CD4-positive, alpha-beta T cell treated with Interleukin-17A for 4 hours (primary cell): ENCODE data around the gene GCC2.
A peak's percentile ranks its signal among the peaks of the same experiment; 100 is the strongest.
"Not testable (repeated sequence)": the region's sequence is repeated elsewhere in the genome, so short reads cannot be mapped to it uniquely, and the experiment has no call there.

Experiments
- DNase-seq: peaks from one replicate; pipeline ENCODE4 v3.0.0-alpha.2; 2020; ENCODE audit warnings: mixed read lengths

The GCC2 gene

GRCh38 chr2:108441712-108442111 is 7.3 kb upstream of the GCC2 start:
- DNase-seq: no peak

- no peak for DNase-seq
These were observed 3.8 kb upstream of the GCC2 start for GRCh38 chr2:108444941-108445840.

GRCh38 chr2:108446703-108447102 is 2.3 kb upstream of the GCC2 start:
- no peak for DNase-seq

- DNase-seq: no peak
These were observed 894 bp upstream of the GCC2 start for GRCh38 chr2:108447947-108448677.

GRCh38 chr2:108449410-108450130 is 564 bp downstream of the GCC2 start:
- peak; percentile 46 for DNase-seq

- DNase-seq: no peak
These were observed 1.9 kb downstream of the GCC2 start for GRCh38 chr2:108450863-108451262.

GRCh38 chr2:108451976-108452375 is 3.0 kb downstream of the GCC2 start:
- no peak for DNase-seq

GRCh38 chr2:108453530-108453929 is 4.5 kb downstream of the GCC2 start:
- not testable (repeated sequence) for DNase-seq

GRCh38 chr2:108454440-108454839 is 5.4 kb downstream of the GCC2 start:
- DNase-seq: no peak

- DNase-seq: no peak
These were observed 6.6 kb downstream of the GCC2 start for GRCh38 chr2:108455571-108455970.

GRCh38 chr2:108458082-108458481 is 9.1 kb downstream of the GCC2 start:
- DNase-seq: no peak

- DNase-seq: no peak
These were observed 10.4 kb downstream of the GCC2 start for GRCh38 chr2:108459441-108459840.

- no peak for DNase-seq
These were observed 11.5 kb downstream of the GCC2 start for GRCh38 chr2:108460345-108461037.

GRCh38 chr2:108477099-108477498 is 28.1 kb downstream of the GCC2 start:
- DNase-seq: no peak

GRCh38 chr2:108485253-108485652 is 36.2 kb downstream of the GCC2 start:
- no peak for DNase-seq

GRCh38 chr2:108490506-108491122 is 41.6 kb downstream of the GCC2 start:
- DNase-seq: no peak

GRCh38 chr2:108491848-108492247 is 42.8 kb downstream of the GCC2 start:
- no peak for DNase-seq

- no peak for DNase-seq
These were observed 43.4 kb downstream of the GCC2 start for GRCh38 chr2:108492364-108492763.

GRCh38 chr2:108496167-108496566 is 47.2 kb downstream of the GCC2 start:
- DNase-seq: not testable (repeated sequence)

GRCh38 chr2:108507620-108508019 is 58.6 kb downstream of the GCC2 start:
- DNase-seq: not testable (repeated sequence)

GRCh38 chr2:108512431-108512830 is 63.4 kb downstream of the GCC2 start:
- DNase-seq: not testable (repeated sequence)

GRCh38 chr2:108514478-108514877 is 65.5 kb downstream of the GCC2 start:
- DNase-seq: not testable (repeated sequence)
